Calu3 (cell line): ENCODE results near the gene APC2. TPM values are rescaled to one million over a fixed set of nuclear protein-coding genes. Genes with fewer than 3 reads are reported as not detected.

ENCODE experiments used
- BruUV-seq: library from RNA; stranded (reverse); fragments of 400-500 nt; replicated peaks from 2 replicates; lab custom pipeline; 2021; lab: Mats Ljungman, UMichigan
- CTCF ChIA-PET: fragments of 300-600 bp; sonication (Branson Sonifier 250); formaldehyde crosslinking; loops from one replicate; lab custom pipeline; 2022; ENCODE audit warnings: antibody characterized with exemption; lab: Charles Lee
- DNase-seq: peaks from one replicate; pipeline ENCODE4 v3.0.0; 2022
- H3K27ac Mint-ChIP-seq: one replicate; pipeline ENCODE4 v1.8.0; 2022; ENCODE audit warnings: mixed read lengths; ENCODE audit not compliant: unreplicated experiment
- H3K27me3 Mint-ChIP-seq: one replicate; pipeline ENCODE4 v1.8.0; 2022; ENCODE audit warnings: mixed read lengths; ENCODE audit not compliant: unreplicated experiment
- H3K36me3 Mint-ChIP-seq: one replicate; pipeline ENCODE4 v1.8.0; 2022; ENCODE audit warnings: mild to moderate bottlenecking, moderate library complexity, mixed read lengths; ENCODE audit not compliant: insufficient read depth, unreplicated experiment
- H3K4me1 Mint-ChIP-seq: one replicate; pipeline ENCODE4 v1.8.0; 2022; ENCODE audit warnings: mild to moderate bottlenecking, low read depth, mixed read lengths; ENCODE audit not compliant: unreplicated experiment
- H3K4me3 Mint-ChIP-seq: one replicate; pipeline ENCODE4 v1.8.0; 2022; ENCODE audit warnings: mild to moderate bottlenecking, low read depth, moderate library complexity, mixed read lengths; ENCODE audit not compliant: unreplicated experiment
- H3K9me3 Mint-ChIP-seq: one replicate; pipeline ENCODE4 v1.8.0; 2022; ENCODE audit warnings: low read depth, mixed read lengths; ENCODE audit not compliant: unreplicated experiment
- CTCF ChIP-seq: fragments of 200-600 bp; IDR thresholded peaks from one replicate; pipeline ENCODE4 v1.8.0; 2022; ENCODE audit warnings: antibody characterized with exemption; ENCODE audit not compliant: unreplicated experiment
- intact Hi-C: fragments of 100-400 bp; cut with micrococcal nuclease; formaldehyde crosslinking; loops from one replicate; pipeline ENCODE4 v1.10.0; 2022; ENCODE audit not compliant: unreplicated experiment
- total RNA-seq: library from RNA; stranded (reverse); gene quantifications from 2 replicates; pipeline ENCODE4 v1.2.3, GENCODE V29; 2022

The APC2 gene
- total RNA-seq, 1 experiment from 2014 or later: 0.12 TPM

GRCh38 chr19:1431759-1432506, 18.0 kb upstream of the APC2 start:
- CTCF ChIA-PET: interaction anchor here (0.6 kb wide), 1 partner anchor 30 kb away, joined by 3 read pairs; no protein-coding TSS in a partner anchor
- Mint-ChIP-seq H3K27ac (no peak overlapping the region), H3K4me3 (no peak overlapping the region), H3K9me3 (no peaks in the 10 kb centered on the region), H3K27me3 (no peaks in the 10 kb centered on the region), H3K36me3 (peaks cover 18% of the 10 kb centered on the region), H3K4me1 (no peaks in the 10 kb centered on the region)
- intact Hi-C loops: no loop called here
- BruUV-seq: no TSS peak
- TF ChIP-seq CTCF: no peak
- no peak for DNase-seq

GRCh38 chr19:1432507-1432887, 17.4 kb upstream of the APC2 start:
- no peaks in the 10 kb centered on the region for H3K4me1 Mint-ChIP-seq
- no TSS peak for BruUV-seq
- peaks cover 14% of the 10 kb centered on the region for H3K36me3 Mint-ChIP-seq
- no peaks in the 10 kb centered on the region for H3K27me3 Mint-ChIP-seq
- H3K9me3 Mint-ChIP-seq: no peaks in the 10 kb centered on the region
- no peak for TF ChIP-seq CTCF
- H3K4me3 Mint-ChIP-seq: no peak overlapping the region
- intact Hi-C loops: no loop called here
- H3K27ac Mint-ChIP-seq: no peak overlapping the region
- CTCF ChIA-PET: interaction anchor here (0.6 kb wide), 1 partner anchor 30 kb away, joined by 3 read pairs; no protein-coding TSS in a partner anchor
- DNase-seq: no peak

- no peak overlapping the region for H3K4me3 Mint-ChIP-seq
- H3K4me1 Mint-ChIP-seq: no peaks in the 10 kb centered on the region
- CTCF ChIA-PET: no interaction called here
- H3K27ac Mint-ChIP-seq: no peak overlapping the region
- no TSS peak for BruUV-seq
- DNase-seq: no peak
- TF ChIP-seq CTCF: no peak
- H3K27me3 Mint-ChIP-seq: no peaks in the 10 kb centered on the region
- intact Hi-C loops: no loop called here
- peaks cover 21% of the 10 kb centered on the region for H3K36me3 Mint-ChIP-seq
- H3K9me3 Mint-ChIP-seq: no peaks in the 10 kb centered on the region
These were observed 16.5 kb upstream of the APC2 start for GRCh38 chr19:1433119-1434039.

GRCh38 chr19:1434040-1434366, 15.9 kb upstream of the APC2 start:
- Mint-ChIP-seq H3K4me1 (no peaks in the 10 kb centered on the region), H3K9me3 (no peaks in the 10 kb centered on the region), H3K27ac (no peak overlapping the region), H3K36me3 (peaks cover 28% of the 10 kb centered on the region), H3K4me3 (no peak overlapping the region), H3K27me3 (no peaks in the 10 kb centered on the region)
- no TSS peak for BruUV-seq
- intact Hi-C loops: no loop called here
- no peak for DNase-seq
- CTCF ChIA-PET: no interaction called here
- no peak for TF ChIP-seq CTCF
